GM12878 (cell line): ENCODE measurements around the gene TMEM253.

ENCODE experiments used
- MYC ChIP-seq: IDR thresholded peaks from 2 replicates; pipeline ENCODE4 v1.6.1; 2011; ENCODE audit warnings: mild to moderate bottlenecking, low read length, moderate library complexity, inconsistent platforms; ENCODE audit not compliant: insufficient read depth, insufficient replicate concordance, insufficient read length, severe bottlenecking
- SRF ChIP-seq, 2 experiments: IDR thresholded peaks; 2 replicates each; pipeline ENCODE4 v1.6.1; 2011; ENCODE audit warnings: low read depth in 2 of 2, low read length in 2 of 2, mild to moderate bottlenecking in 1 of 2, moderate library complexity in 1 of 2
- TAF1 ChIP-seq: IDR thresholded peaks from 2 replicates; pipeline ENCODE4 v1.6.1; 2011; ENCODE audit warnings: mild to moderate bottlenecking, low read depth, low read length, borderline replicate concordance

DNA sequence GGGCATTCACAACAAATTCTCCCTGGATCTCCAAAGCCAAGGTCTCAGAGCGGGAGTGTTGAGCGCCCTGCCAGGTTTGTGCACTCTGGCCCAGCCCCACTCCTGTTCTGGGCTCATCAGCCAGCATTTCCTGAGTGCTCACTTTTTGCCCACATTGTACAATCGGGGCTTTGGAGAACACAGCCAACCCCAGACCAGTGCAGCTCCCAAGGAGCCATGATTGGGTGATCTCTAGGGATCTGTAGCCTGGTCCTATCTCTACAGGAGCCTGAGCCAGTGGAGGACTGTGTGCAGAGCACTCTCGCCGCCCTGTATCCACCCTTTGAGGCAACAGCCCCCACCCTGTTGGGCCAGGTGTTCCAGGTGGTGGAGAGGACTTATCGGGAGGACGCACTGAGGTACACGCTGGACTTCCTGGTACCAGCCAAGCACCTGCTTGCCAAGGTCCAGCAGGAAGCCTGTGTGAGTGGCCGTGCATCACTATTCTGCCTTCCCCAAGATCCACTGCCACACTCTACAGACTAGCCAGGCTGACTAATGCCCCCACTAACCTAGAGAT, 28.0 kb upstream of the TMEM253 start:
- TF ChIP-seq TAF1 (no peak), SRF (IDR thresholded peaks at IDR 0.05; ENCODE audit: low read depth in 2 of 2, low read length in 2 of 2) (no peak), MYC (no peak)
